ENCODE results near the gene MAZ.

Gene MAZ

DNA sequence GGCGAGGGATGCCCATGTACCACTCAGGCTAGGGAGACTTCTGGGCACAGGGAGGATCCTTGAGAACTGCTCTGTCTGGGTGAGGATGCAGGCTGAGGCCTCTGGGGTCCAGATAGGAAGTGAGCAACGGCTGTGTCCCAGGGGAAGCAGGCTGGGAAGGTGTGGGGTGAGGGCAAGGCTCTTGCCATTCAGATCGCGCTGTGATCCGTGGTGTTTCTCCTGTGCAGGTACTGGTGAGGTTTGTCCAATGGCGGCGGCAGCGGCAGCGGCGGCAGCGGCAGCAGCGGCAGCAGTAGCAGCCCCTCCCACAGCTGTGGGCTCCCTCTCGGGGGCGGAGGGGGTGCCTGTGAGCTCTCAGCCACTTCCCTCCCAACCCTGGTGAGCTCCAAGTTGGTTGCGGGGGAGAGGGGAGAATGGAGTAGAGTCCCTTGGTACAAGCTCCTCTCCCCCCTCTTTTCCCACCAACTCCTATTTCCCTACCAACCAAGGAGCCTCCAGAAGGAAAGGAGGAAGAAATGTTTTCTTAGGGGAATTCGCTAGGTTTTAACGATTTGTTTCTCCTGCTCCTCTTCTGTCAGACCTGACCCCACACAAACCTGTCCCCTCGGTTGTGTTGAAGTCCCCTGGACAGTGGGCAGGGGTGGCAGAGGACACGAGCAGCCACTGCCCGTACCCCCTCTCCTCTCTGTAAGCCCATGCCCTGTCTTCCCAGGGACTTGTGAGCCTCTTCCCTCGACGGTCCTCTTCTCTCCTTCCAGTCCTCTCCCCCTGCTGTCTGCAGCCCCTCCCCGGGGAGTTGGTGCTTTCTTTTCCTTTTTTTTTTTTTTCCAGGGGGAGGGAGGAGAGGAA lies 3.7 kb downstream of the MAZ start:
- DNase-seq = no peak

DNA sequence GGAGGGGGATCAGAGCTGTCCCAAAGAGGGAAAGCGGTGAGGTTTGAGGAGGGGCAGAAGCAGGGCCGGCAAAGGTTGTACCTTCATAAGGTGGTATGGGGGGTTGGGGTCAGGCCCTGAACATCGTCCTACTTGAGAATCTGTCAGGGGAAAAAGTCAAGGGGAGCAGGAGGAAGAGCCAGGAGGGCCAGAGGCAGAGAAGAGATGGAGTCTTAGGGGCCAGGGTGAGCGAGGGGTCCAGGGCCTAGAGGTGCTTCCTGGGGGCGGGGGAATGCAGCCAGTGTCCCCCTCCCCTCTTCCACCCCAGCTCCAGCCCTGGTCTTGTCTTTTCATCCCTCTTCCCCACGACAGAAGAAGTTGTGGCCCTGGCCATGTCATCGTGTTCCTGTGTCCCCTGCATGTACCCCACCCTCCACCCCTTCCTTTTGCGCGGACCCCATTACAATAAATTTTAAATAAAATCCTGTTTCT lies 4.4 kb downstream of the MAZ start:
- DNase-seq = no peak

DNA sequence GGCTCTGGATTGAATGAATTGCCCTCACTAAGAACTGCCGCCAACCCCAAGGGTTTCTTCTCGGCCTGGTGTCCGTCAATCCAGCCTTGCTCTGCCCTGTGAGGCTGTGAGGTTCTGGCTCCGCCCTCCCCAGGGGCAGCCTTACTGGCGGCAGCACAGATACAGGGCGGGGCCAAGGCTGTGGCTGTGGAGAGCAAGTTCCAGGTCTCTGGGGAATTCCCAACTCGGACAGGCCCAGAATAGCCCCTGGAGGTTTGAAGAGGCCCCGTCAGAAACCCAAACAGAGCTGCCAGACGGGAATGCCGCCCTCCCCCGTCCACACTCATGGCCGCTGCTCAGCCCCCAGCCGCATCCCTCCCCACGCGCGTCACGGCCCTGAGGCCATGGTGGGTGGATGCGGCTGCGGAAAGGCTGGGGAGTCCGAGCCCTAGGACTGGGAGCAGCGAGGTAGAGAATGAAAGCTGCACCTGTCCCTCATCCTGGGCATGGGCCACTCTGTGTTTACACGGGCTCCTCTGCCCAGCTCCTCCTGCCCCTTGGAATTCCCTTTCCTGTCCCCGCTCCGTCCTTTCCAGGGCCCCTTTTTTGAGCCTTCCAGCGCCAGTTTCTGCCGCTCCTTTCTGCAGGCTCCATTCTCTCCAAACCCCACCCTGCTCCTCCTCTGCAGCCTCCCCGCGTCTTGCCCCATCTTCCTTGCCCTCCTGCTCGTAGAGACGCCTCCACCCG lies 5.0 kb downstream of the MAZ start:
- peak; percentile 42 for DNase-seq

DNA sequence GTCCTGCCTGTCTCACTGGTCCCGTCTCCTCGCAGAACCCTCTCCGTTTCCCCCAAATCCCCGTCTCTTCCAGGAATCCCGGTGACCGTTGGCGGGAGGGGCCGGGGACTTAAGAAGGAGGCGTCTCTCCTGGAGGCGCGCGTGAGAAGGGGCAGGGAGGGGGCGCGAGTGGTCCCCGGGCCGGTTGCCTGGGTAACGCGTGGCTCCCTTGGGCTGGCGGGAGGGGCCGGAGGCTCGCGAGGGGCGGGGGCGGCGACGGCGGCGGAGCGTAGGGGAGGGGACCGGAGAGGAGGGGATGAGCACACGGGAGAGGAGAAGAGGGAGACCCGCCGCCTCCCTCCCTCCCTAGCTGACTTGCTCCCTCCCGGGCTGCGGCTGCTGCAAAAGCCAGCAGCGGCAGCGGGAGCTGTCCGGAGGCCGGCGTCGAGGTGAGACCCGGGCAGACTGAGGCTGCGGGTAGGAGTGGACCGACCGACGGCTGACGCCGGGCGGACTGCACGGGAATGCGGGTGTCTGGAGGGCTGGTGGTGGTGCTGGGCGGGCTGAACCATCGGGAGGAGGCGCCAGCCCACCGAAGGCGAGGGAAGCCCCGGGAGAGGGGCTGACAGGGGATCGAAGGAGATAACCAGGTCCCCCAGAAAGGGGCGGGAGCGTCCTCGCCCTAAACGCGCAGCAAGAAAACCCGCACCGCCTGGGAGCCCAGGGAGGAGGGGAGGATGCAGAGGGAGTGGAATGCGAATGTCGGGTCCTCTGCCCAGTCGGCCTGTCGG lies 5.8 kb downstream of the MAZ start, which contains the start of gene PRRT2:
PRRT2 (plus strand) TSS at position 298 of the 770 bp plus-strand sequence. CDS start 862 bp downstream, outside the sequence.
- DNase-seq = no peak

DNA sequence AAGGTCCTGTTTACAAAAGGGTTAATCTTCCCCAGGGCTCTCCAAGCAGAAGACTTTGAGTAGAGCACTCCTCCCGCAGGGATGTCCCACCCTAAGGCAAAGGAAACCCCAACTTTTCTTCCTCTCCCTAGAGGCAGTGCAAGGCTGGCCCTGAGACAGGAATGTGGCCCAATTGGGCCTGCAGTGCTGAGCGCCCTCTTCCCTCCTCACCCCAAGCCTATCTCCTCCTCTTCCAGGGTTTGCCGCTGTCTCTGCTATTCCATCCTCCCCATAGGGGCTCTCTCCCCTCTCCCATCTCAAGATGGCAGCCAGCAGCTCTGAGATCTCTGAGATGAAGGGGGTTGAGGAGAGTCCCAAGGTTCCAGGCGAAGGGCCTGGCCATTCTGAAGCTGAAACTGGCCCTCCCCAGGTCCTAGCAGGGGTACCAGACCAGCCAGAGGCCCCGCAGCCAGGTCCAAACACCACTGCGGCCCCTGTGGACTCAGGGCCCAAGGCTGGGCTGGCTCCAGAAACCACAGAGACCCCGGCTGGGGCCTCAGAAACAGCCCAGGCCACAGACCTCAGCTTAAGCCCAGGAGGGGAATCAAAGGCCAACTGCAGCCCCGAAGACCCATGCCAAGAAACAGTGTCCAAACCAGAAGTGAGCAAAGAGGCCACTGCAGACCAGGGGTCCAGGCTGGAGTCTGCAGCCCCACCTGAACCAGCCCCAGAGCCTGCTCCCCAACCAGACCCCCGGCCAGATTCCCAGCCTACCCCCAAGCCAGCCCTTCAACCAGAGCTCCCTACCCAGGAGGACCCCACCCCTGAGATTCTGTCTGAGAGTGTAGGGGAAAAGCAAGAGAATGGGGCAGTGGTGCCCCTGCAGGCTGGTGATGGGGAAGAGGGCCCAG lies 6.7 kb downstream of the MAZ start:
- DNase-seq = no peak

DNA sequence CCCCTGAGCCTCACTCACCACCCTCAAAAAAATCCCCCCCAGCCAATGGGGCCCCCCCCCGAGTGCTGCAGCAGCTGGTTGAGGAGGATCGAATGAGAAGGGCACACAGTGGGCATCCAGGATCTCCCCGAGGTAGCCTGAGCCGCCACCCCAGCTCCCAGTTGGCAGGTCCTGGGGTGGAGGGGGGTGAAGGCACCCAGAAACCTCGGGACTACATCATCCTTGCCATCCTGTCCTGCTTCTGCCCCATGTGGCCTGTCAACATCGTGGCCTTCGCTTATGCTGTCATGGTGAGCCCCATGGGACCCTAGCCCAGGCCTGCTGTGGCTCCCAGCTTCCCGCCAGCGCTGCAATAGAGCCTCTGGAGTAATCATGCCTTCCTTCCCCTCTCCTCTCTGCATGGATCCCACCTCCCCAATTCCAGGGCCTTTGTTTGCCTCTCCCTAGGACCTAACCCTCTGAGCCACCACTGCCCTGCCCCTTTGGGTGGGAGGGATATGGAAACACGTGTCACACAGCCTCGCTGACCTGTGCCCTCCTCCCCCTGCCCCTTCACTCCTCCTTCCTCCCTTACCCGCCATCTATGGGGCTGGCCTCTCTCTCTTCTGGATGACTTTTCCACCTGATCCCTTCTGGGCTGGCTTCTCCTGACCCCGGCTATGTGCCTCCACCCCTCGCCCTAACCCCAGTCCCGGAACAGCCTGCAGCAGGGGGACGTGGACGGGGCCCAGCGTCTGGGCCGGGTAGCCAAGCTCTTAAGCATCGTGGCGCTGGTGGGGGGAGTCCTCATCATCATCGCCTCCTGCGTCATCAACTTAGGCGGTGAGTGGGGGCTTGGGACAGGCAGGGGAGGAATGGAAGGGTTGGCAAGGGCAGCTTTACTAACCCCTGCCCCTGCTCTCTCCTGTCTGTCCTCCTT lies 7.6 kb downstream of the MAZ start:
- DNase-seq = no peak

DNA sequence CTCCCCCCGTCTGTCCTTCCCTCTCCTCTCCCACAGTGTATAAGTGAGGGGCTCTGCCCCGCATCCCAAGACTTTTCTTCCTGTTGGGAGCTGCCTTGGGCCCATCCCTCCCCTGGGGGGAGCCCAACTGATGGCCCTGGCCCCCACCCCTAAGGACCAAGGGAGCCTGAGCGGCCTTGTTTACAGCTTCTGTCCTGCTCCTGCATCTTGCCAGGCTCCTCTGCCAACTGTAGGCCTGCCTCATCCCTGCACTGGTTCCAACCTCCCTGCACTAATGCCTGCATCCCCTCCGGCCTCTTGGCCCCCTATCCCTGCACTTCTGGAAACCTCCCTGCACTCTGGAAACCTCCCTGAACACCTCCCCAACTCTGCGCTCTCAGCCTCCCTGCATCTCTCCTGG lies 8.3 kb downstream of the MAZ start:
- DNase-seq = no peak

DNA sequence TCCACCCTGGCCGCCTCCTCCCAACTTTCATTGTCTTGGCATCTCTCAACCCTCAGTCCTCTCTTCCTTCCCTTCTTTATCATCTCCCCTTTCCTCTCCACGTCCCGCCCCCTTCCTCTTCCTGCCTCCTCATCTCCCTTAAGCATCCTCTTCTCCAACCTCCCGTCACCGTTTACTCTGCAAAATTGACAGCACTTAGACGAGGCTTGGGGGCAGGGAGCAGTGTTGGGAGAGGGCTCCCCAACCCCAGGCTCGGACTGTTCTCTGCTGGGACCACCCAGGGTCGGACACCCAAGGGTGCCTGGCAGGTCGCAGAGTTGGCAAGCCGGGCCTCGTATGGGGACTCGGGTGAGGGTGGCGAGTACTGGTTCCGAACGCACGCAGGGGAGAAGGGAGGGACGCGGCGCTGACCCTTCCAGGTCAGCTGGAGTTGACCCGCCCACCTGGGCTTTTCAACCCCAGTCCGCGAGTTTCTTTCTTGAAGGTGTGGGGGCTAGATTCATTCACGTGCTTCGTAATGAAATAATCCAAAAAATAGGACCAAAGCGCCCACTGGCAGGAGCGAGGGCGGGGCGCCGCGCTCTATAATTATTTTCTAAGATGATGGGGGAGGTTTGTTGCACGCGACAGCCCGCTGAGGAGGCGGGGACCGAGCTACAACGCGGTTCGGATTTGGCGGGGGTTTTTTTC lies 8.8 kb downstream of the MAZ start:
- DNase-seq = no peak

DNA sequence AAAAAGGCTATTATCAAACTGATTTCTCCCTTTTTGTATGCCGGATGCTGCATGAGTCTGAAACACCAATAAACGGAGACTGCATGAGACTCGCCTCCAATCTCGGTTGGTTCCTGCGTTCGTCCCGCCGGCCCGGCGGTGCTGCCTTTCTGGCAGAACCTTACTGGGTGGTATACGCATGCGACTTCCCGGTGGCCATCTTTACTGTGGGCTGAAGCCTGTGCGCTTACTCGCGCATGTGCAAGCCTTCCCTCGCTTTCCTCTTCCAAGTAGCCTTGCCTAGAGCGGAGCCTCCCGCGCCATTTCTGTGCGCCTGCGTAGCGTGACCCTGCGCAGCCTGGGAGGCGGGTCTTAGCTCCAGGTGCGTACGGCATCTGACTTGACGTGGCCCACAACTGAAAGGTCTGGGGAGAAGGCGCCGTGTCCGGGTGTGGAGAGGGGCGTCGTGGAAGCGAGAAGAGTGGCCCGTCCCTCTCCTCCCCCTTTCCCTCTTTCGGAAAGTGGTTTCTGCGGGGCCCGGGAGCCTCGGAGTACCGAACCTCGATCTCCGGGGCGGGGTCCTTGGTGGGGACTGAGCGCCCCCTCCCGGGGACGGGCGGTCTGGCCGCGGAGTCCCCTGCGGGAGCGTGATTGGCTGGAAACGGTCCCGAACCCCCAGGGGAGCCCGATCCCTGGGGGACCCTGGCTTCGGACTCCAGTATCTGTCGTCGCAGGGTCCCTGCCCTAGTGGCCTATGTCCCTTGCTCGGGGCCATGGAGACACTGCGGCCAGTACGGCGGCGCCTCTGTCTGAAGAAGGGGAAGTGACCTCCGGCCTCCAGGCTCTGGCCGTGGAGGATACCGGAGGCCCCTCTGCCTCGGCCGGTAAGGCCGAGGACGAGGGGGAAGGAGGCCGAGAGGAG lies 9.7 kb downstream of the MAZ start, which contains the start of gene PAGR1:
PAGR1 (plus strand) TSS at position 360 of the 901 bp plus-strand sequence; CDS start at position 734, 374 bp downstream.
- peak; percentile 93 for DNase-seq

DNA sequence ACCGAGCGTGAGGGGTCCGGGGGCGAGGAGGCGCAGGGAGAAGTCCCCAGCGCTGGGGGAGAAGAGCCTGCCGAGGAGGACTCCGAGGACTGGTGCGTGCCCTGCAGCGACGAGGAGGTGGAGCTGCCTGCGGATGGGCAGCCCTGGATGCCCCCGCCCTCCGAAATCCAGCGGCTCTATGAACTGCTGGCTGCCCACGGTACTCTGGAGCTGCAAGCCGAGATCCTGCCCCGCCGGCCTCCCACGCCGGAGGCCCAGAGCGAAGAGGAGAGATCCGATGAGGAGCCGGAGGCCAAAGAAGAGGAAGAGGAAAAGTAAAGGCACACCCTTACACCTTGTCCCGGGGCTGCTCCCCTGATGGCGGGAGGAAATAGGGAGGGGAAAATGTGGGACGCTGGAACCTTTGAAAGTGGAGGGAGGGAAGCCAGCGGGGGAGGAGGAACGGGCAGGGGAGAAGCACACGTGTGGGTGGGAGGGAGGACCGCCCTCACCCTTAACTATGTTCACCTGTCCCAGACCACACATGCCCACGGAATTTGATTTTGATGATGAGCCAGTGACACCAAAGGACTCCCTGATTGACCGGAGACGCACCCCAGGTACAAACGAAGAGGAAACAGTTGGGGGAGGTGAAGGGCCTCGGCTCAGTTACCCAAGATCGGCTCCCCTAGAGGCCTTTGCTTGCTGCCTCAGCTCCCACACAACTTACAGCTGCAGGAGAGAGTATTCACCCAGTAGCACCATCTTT lies 10.5 kb downstream of the MAZ start:
- DNase-seq = peak; percentile 28

DNA sequence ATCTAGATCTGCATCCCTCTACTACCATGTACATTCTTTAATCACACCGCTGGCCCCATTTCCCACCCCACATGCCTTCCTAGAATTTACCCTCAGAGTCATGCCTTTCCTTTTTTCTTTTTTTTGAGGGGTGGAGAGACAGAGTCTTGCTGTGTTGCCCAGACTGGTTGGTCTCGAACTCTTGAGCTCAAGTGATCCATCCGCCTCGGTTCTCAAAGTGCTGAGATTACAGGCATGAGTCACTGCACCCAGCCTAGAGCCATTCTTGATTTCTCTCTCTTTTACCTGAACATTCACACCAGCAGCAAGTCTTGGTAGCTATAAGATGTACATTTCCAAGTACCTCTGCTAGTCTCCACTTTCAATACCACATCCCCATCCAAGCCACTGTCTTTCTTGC lies 11.8 kb downstream of the MAZ start:
- DNase-seq = no peak

DNA sequence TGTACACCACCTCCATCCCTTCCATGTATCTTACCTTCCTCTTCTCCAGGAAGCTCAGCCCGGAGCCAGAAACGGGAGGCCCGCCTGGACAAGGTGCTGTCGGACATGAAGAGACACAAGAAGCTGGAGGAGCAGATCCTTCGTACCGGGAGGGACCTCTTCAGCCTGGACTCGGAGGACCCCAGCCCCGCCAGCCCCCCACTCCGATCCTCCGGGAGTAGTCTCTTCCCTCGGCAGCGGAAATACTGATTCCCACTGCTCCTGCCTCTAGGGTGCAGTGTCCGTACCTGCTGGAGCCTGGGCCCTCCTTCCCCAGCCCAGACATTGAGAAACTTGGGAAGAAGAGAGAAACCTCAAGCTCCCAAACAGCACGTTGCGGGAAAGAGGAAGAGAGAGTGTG lies 13.2 kb downstream of the MAZ start:
- DNase-seq = no peak

DNA sequence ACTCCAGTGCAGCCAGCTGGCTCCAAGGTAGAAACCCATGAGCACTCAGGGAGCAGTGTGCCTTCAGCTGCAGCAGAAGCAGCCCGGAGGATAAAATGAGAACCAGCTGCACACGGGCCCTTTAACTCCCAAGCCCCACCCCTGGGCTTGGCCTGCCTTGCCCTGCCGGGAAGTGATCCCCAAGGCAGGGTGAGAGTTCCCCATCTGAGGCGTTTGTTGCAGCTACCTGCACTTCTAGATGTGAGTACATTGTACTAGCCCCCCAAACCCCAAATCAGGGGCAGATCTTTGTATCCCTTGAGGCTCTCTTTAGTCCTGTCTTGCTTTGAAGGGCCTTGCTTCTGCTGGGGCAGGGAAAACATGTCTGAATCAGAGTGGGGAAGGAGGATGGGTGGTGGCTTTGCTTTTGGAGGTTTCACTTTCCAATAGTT lies 14.0 kb downstream of the MAZ start, which contains the start of gene MVP:
MVP (plus strand) TSS at position 192 of the 431 bp plus-strand sequence. CDS start 10,088 bp downstream, outside the sequence.
- DNase-seq = no peak

DNA sequence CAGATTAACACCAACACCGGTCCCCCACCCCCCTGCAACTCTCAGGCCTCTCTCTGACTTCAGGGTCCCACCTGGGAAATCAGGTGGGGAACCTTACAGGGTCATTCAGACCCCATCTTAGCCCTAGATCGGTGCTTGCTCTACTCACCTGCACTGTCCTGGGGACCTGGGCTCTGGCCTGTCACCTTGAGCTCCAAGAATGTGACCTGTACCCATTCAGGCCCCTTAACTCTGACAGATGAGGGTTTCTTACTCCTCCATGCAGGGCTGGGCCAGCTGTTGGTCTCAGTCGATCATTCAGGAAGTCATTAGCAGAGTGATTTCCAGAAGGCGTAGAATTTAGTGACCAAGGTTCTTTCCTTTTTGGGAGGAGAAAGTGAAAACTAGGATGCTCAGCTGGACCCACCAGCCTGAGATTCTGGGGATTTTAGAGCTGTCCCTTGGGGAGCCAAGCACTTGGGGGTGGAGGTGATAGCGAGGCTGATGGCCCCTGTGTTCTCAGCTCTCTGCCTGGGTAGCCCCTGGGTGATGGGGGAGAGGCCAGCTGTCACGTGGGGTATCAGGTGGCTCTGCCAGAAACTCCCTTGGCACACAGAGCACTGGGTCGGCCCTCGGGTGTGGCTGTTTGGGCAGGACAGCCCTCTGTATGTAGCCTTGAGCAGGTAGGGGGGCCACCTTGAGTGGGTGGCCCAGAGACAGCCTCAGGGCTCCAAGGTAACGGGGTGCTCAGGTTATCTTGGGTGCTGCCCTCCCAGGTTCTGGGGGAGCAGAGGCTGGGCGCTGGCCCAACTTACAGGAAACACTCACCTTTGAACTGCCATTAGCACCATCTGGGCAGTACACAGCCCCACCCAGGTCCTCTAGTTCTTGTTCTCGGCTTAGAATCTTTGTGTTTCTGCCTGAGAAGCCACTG lies 14.7 kb downstream of the MAZ start:
- no peak for DNase-seq

DNA sequence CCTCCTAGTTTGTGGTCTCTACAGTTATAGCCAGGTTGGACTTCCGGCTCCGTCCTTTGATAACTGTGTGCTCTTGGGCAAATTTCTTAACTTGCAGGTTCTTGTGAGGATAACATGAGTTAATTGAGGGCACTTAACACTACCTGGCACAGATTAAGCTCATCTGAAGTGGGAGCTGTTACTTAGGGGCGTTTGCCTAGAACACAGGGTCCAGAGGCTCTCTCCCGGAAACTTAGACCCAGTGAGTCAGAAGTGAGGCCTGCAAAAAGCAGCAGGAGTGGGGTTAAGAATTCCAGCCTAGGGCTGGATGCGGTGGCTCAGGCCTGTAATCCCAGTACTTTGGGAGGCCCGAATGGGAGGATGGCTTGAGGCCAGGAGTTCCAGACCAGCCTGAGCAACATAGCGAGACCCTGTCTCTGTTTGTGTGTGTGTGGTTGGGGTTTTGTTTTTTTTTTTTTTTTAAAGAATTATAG lies 15.3 kb downstream of the MAZ start:
- no peak for DNase-seq

DNA sequence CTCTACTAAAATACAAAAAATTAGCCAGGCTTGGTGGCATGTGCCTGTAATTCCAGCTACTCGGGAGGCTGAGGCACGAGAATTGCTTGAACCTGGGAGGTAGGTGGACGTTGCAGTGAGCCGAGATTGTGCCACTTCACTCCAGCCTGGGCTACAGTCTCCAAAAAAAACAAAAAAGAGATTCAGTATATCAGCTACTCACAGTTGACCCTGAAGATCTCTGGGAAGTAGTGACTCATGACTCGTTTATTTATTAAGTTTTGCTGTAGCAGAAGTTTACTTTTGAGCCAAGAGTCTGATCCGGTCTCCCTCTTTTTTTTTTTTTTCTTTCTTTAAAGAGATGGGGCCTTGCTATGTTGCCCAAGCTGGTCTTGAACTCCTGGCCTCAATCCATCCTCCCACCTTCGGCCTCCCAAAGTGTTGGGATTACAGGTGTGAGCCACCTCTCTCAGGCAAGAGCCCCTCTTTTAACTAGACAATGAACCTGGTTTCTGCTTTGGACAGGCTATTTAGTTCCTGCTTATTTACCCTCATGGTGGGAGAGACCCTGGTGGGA lies 18.3 kb downstream of the MAZ start:
- no peak for DNase-seq

Data from NCI-H2029 treated with DMSO at 0.1 percent for 48 hours (cell line).